CD4-positive, alpha-beta T cell treated with Interleukin-15 for 1 hour (primary cell): ENCODE results near the gene EFNA3.

Source experiments
- DNase-seq: peaks from one replicate; pipeline ENCODE4 v3.0.0-alpha.2; 2020

EFNA3 gene

GRCh38 chr1:155085504-155086127 lies 7.0 kb downstream of the EFNA3 start:
- DNase-seq, result peak; percentile 77

GRCh38 chr1:155086128-155086741 lies 7.6 kb downstream of the EFNA3 start:
- peak; percentile 73 for DNase-seq

- no peak for DNase-seq
Observed at GRCh38 chr1:155086856-155087535, 8.4 kb downstream of the EFNA3 start.

GRCh38 chr1:155091071-155092051 lies 12.7 kb downstream of the EFNA3 start:
- DNase-seq, result peak; percentile 71

- no peak for DNase-seq
Observed at GRCh38 chr1:155092131-155092530, 13.5 kb downstream of the EFNA3 start.

- no peak for DNase-seq
Observed at GRCh38 chr1:155092641-155093040, 14.0 kb downstream of the EFNA3 start.

- no peak for DNase-seq
Observed at GRCh38 chr1:155093911-155094621, 15.4 kb downstream of the EFNA3 start.

GRCh38 chr1:155094622-155094948 lies 15.9 kb downstream of the EFNA3 start:
- DNase-seq, result no peak

GRCh38 chr1:155099331-155099730 lies 20.7 kb downstream of the EFNA3 start:
- no peak for DNase-seq

GRCh38 chr1:155103325-155103724 lies 24.7 kb downstream of the EFNA3 start:
- no peak for DNase-seq

- no peak for DNase-seq
Observed at GRCh38 chr1:155104605-155105534, 26.2 kb downstream of the EFNA3 start.

GRCh38 chr1:155105604-155106011 lies 27.0 kb downstream of the EFNA3 start:
- no peak for DNase-seq

- no peak for DNase-seq
Observed at GRCh38 chr1:155106862-155107261, 28.2 kb downstream of the EFNA3 start.

GRCh38 chr1:155107309-155108264 lies 28.9 kb downstream of the EFNA3 start:
- DNase-seq, result no peak

GRCh38 chr1:155108296-155108695 lies 29.7 kb downstream of the EFNA3 start:
- DNase-seq, result no peak

- no peak for DNase-seq
Observed at GRCh38 chr1:155110381-155110780, 31.7 kb downstream of the EFNA3 start.

GRCh38 chr1:155110826-155111225 lies 32.2 kb downstream of the EFNA3 start:
- DNase-seq, result no peak

- DNase-seq, result no peak
Observed at GRCh38 chr1:155113450-155113980, 34.9 kb downstream of the EFNA3 start.

- no peak for DNase-seq
Observed at GRCh38 chr1:155116113-155116764, 37.6 kb downstream of the EFNA3 start.
